Nucleus accumbens (tissue), 56 donors: ENCODE measurements around the gene MZT2A.
"Not testable (repeated sequence)": the region's sequence is repeated elsewhere in the genome, so short reads cannot be mapped to it uniquely, and the experiment has no call there.

ENCODE experiments used
- DNase-seq, 56 donors: peaks; one replicate each; lab custom pipeline; 2025; lab: John Stamatoyannopoulos, UW

The MZT2A gene

DNA sequence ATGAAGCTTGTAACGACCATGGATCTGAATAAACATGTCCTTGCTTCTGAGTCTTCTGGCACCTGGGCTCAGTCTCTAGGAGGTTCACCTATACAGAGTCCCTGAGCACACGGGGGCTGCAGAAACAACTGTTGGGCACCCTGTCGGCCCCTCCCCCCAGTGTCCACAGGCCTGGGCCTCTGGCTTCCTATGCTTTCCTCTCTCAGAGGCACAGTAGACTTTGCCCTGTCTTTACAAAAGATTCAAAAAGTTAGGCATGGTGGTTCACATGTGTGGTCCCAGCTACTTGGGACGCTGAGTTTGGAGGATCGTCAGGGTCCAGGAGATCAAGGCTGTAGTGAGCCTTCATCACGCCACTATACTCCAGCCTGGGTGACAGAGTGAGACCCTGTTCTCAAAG, 29.3 kb upstream of the MZT2A start:
- DNase-seq = not testable (repeated sequence)

- peak in 10 of 56 donors; percentile 6 to 37 (median 16) for DNase-seq
Measured at GRCh38 chr2:131520526-131520925, 28.3 kb upstream of the MZT2A start.

DNA sequence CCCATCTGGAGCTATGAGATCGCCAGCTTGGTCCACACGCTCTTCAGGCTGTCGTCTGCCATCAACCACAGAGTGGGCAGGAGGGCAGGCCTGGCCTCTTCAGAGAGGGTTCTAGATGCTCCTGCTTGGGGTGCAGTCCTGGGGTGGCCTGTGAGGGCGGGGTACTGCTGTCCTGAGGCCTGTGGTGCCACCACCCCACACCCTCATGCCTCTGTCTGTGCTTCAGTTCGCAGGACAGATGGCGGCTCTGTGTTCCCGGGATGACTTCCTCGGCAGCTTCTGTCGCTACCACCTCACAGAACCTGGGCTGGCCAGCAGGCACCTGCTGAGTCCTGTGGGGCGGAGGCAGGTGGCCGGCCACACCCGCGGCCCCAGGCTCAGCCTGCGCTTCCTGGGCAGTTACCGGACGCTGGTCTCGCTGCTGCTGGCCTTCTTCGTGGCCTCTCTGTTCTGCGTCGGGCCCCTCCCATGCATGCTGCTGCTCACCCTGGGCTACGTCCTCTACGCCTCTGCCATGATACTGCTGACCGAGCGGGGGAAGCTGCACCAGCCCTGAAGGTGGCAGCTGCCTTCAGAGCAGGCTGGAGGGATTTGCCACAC, 27.8 kb upstream of the MZT2A start:
- DNase-seq = not testable (repeated sequence)

GRCh38 chr2:131519466-131519865, 27.3 kb upstream of the MZT2A start:
- DNase-seq = no peak

DNA sequence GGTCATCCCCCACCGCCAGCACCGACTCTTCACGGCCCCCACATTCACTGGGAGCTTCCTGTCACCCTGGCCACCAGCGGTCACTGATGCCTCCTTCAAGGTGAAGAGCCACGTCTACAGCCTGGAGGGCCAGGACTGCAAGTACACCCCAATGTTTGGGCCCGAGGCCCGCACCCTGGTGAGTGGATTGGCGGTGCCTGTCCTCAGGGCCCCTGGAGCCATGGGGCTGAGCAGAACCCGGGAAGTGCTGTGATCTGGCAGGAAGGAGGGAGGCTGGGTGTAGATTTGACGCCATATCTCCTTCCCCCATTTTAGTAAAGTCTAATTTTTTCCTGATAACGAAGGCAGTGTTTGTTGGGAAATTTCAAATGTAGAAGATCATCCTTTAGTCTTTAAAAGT, 26.3 kb upstream of the MZT2A start:
- not testable (repeated sequence) for DNase-seq

DNA sequence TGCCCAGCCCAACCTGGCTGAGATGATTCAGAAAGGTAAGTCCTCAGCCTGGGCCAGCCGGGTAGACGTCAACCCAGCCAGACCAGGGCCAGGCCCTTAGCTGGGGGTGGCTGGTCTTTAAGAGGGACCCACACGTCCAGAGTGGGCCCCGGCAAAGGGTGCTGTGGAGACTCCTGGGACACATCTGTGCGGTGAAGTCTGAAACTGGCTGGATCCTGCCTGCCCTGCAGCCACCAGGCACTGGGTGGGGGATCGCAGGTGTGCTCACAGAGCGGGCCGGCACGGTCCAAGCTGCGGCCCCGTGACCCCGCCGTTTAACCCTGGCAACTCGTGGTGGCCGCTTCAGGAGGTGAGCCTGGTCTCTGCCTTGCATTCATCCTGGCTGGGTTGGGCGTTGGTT, 25.7 kb upstream of the MZT2A start:
- DNase-seq = not testable (repeated sequence)

DNA sequence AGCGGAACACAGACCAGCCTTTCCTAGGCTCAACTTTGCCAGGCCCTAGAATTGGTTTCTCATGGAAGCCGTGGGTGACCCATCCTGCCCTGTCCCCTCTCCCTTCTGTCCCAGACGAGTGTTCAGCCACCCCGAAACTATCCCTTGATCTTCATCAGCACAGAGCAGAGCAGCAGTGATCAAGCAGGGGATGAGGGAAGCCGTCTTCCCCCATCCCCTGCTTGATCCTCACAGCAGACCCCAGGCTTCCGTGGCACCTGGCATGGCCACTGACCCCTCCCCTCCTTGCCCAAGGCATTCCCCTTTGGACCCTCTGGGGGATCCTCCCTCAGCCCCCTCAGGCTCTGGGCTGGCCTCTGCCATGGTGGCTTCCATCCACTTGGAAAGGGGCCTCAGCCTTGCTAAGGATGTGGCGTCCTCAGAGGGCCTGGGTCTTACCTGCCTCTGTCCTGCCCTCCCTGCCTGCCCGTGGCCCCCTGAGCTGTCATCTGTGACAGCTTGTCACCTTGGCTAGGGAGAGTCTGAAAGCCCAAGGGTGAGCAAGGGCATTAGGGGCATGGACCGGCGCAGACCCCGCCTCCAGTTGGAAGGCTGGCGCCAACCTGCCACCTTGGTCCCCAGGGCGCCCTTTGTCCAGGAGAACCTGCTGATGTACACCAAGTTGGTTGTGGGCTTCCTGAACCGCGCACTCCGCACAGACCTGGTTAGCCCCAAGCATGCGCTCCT, 25.1 kb upstream of the MZT2A start:
- DNase-seq = no peak

GRCh38 chr2:131516621-131517020, 24.4 kb upstream of the MZT2A start:
- DNase-seq = peak in 1 of 56 donors; percentile 6

GRCh38 chr2:131516011-131516410, 23.8 kb upstream of the MZT2A start:
- DNase-seq = no peak

DNA sequence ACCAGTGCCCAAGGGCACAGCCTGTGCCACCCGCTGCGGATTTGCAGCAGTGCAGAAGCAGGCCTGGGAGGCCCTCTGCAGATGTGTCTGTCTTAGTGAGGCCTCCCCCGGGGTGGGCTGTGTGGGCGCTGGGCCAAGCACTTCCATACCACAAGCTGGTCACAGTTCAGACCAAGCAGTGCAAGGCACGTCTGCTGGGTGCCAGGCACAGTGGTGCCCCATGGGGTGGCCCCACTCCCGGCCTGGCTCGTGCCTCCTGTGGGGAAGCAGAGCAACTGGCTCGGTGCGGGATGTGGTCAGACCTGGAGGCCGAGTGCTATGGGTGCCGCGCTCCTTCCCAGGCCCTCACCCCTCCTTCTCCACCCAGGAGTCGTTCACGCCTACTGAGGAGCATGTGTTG, 23.0 kb upstream of the MZT2A start:
- not testable (repeated sequence) for DNase-seq

GRCh38 chr2:131514408-131515166, 22.4 kb upstream of the MZT2A start:
- DNase-seq = not testable (repeated sequence)

DNA sequence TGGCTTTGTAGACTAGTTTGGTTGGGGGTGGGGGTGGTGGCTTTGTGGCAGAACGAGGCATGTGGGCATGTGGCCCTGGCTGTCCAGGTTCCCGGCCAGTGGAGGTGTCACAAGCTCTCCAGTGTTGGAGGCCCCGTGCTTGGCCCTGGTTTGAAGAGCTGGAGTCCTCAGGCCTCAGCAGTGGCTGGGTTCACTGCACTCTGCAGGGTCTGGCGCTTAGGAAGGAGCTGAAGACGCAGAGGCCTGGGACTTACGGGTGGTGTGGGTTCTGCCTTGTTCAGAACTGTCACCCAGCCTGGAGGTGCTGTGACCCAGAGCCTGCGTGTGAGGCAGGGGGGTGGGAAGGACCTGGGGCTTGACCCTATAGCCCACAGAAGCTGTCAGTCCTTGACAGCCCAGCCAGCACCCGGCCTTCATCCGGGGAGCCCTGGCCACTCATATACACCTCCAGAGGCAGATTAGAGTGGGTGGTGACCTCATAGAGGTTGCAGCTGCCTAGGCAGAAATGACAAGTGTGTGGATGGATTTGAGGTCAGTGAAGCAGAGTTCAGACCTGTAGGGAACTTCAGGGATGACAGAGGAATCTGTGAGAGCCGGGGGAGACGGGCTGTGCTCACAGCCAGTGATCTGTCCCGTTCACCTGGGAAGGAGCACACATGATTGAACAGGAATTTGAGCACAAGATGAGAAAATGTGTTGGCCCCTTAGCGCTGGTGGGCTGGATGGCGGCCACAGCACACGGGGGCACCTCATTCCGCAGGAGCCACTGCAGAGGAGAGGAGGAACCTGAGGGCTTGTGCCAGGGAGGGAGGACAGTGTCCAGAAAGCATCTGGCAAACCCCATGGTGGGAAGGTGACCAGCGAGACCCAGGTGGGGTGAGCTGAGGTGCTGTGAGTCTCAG, 20.0 kb upstream of the MZT2A start:
- peak in 3 of 56 donors; percentile 4 to 8 (median 7) for DNase-seq

- DNase-seq = not testable (repeated sequence)
Measured at GRCh38 chr2:131511291-131511968, 19.2 kb upstream of the MZT2A start.

DNA sequence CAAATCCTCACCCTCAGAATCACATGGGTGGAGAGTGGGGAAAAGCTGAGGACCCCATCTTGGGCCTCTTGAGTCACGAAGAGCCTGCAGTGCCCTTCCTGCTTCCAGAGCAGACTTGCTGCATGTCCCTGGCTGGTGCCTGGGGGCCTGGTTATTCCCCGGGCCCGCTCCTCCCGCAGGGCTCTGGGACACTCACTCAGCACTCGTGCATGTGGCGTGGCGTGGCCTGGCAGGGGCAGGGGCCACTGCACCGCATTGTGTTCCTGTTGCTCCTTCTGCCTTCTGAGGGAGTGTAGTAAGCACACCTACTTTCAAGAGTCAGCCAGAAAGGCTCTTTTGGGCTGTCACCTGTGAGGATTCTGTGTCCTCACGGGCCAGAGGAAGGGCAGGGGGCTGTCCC, 17.4 kb upstream of the MZT2A start:
- DNase-seq = no peak

- not testable (repeated sequence) for DNase-seq
Measured at GRCh38 chr2:131504082-131504750, 12.0 kb upstream of the MZT2A start.

DNA sequence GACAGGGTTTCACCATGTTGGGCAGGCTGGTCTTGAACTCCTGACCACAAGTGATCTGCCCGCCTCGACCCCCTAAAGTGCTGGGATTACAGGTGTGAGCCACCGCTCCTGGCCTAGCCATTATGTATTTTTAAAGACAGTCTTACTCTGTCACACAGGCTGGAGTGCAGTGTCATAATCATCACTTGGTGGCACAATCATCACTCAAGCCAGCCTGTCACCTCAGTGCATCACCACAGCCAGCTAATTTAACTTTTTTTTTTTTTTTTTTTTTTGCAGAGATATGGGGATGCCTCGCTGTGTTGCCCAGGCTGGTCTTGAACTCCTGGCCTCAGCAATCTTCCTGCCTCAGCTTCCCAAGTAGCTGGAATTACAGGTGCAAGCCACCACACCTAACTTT, 11.4 kb upstream of the MZT2A start:
- not testable (repeated sequence) for DNase-seq

DNA sequence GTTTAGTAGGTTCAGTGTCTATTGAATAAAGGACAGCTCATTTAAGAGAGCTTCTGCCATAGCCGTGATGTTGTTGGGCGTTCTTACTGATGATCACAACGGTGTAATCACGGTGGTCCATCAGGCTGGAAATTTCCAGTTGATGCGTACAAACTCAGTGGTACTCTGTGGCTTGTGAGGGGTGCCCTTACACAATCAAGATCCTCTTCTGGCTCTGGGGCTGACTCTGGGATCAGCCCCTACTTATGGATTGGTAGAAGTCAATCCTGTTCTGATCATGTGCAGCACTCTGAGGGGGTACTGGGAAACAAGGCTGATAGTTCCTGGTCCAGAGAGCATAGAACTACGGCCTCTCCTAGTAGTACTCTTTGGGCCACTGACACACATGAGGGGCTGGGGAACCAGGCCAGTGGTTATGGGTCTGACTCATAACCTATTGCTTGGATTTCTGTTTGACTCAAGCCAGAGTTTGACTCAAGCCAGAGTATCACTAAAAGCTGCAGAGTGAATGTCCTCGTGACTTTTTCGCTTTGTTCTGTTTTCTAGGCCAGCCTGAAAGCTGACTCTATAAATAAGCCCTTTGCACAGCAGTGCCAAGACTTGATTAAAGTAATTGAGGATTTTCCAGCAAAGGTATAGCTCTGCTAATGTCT, 6.2 kb upstream of the MZT2A start:
- not testable (repeated sequence) for DNase-seq

DNA sequence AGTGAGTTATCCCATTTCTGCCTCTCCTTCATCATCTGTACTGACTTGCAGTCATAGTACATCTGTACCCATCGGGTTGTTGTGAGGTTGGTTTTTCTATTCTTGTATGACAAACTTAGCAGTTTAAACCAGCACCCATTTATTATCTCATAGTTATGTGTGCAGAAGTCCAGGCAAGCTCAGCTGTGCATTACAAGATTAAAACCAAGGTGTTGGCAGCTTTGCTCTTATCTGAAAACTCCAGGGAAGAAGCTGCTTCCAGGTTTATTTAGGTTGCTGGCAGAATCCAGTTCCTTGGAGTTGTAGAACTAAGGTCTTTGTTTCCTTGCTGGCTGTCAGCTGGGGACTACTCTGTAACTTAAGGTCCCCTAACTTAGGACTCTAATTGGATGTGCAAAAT, 3.3 kb upstream of the MZT2A start:
- not testable (repeated sequence) for DNase-seq
